HEK293 (cell line): ENCODE data around the gene PEX11G.

Experiments used
- BCL6B ChIP-seq: fragments of 450-650 bp; formaldehyde crosslinking; IDR thresholded peaks from 2 replicates; pipeline ENCODE4 v1.5.1; 2017; ENCODE audit warnings: missing biosample characterization, missing genetic modification characterization
- GFI1B ChIP-seq: fragments of 450-650 bp; formaldehyde crosslinking; IDR thresholded peaks from 2 replicates; pipeline ENCODE4 v1.5.1; 2016; ENCODE audit warnings: missing biosample characterization, missing genetic modification characterization
- GLI2 ChIP-seq: fragments of 450-650 bp; formaldehyde crosslinking; IDR thresholded peaks from 2 replicates; pipeline ENCODE4; 2017; ENCODE audit warnings: missing biosample characterization, missing genetic modification characterization, low read depth, borderline replicate concordance
- HIC1 ChIP-seq: fragments of 450-650 bp; formaldehyde crosslinking; IDR thresholded peaks from 2 replicates; pipeline ENCODE4 v1.5.1; 2016; ENCODE audit warnings: missing biosample characterization, missing genetic modification characterization
- HOXA7 ChIP-seq: sonication (generic); formaldehyde crosslinking; IDR thresholded peaks from 2 replicates; pipeline ENCODE4 v1.8.1; 2022; ENCODE audit warnings: missing genetic modification reagents, borderline replicate concordance
- KLF10 ChIP-seq: fragments of 450-650 bp; IDR thresholded peaks from 2 replicates; pipeline ENCODE4 v1.5.1; 2018; ENCODE audit warnings: missing biosample characterization, mild to moderate bottlenecking, missing genetic modification characterization
- PRDM2 ChIP-seq: fragments of 450-650 bp; formaldehyde crosslinking; IDR thresholded peaks from 2 replicates; pipeline ENCODE4 v1.5.1; 2016; ENCODE audit warnings: missing biosample characterization, missing genetic modification characterization, borderline replicate concordance
- RBAK ChIP-seq: fragments of 450-650 bp; formaldehyde crosslinking; IDR thresholded peaks from 2 replicates; pipeline ENCODE4 v1.5.1; 2016; ENCODE audit warnings: missing biosample characterization, missing genetic modification characterization
- ZBTB11 ChIP-seq: fragments of 450-650 bp; formaldehyde crosslinking; conservative IDR thresholded peaks from 2 replicates; pipeline ENCODE4 v1.5.1; 2016; ENCODE audit warnings: low read depth, missing biosample characterization, missing genetic modification characterization
- ZBTB49 ChIP-seq: fragments of 450-650 bp; formaldehyde crosslinking; IDR thresholded peaks from 2 replicates; pipeline ENCODE4 v1.5.1; 2016; ENCODE audit warnings: missing biosample characterization, missing genetic modification characterization, low read depth
- ZBTB7A ChIP-seq: fragments of 450-650 bp; formaldehyde crosslinking; IDR thresholded peaks from 2 replicates; pipeline ENCODE4 v1.5.1; 2016; ENCODE audit warnings: low read depth, missing biosample characterization, missing genetic modification characterization
- ZNF121 ChIP-seq: fragments of 450-650 bp; formaldehyde crosslinking; IDR thresholded peaks from 2 replicates; pipeline ENCODE4 v1.5.1; 2016; ENCODE audit warnings: missing biosample characterization, missing genetic modification characterization
- ZNF23 ChIP-seq: fragments of 450-650 bp; formaldehyde crosslinking; IDR thresholded peaks from 2 replicates; pipeline ENCODE4 v1.5.1; 2016; ENCODE audit warnings: missing biosample characterization, missing genetic modification characterization, borderline replicate concordance
- ZNF341 ChIP-seq: fragments of 450-650 bp; formaldehyde crosslinking; IDR thresholded peaks from 2 replicates; pipeline ENCODE4; 2016; ENCODE audit warnings: low read depth, missing biosample characterization, missing genetic modification characterization
- ZNF423 ChIP-seq: fragments of 450-650 bp; formaldehyde crosslinking; IDR thresholded peaks from 2 replicates; pipeline ENCODE4 v1.5.1; 2016; ENCODE audit warnings: missing biosample characterization, missing genetic modification characterization
- ZNF514 ChIP-seq: fragments of 450-650 bp; formaldehyde crosslinking; IDR thresholded peaks from 2 replicates; pipeline ENCODE4 v1.5.1; 2016; ENCODE audit warnings: missing biosample characterization, missing genetic modification characterization
- ZNF548 ChIP-seq: fragments of 450-650 bp; formaldehyde crosslinking; IDR thresholded peaks from 2 replicates; pipeline ENCODE4 v1.5.1; 2016; ENCODE audit warnings: missing biosample characterization, missing genetic modification characterization
- ZNF560 ChIP-seq: fragments of 450-650 bp; formaldehyde crosslinking; IDR thresholded peaks from 2 replicates; pipeline ENCODE4 v1.5.1; 2017; ENCODE audit warnings: missing biosample characterization, missing genetic modification characterization, borderline replicate concordance
- ZNF600 ChIP-seq: fragments of 450-650 bp; formaldehyde crosslinking; IDR thresholded peaks from 2 replicates; pipeline ENCODE4 v1.5.1; 2016; ENCODE audit warnings: missing biosample characterization, missing genetic modification characterization
- ZNF658 ChIP-seq: fragments of 450-650 bp; formaldehyde crosslinking; IDR thresholded peaks from 2 replicates; pipeline ENCODE4; 2016; ENCODE audit warnings: missing biosample characterization, missing genetic modification characterization
- ZNF747 ChIP-seq: fragments of 450-650 bp; formaldehyde crosslinking; IDR thresholded peaks from 2 replicates; pipeline ENCODE4 v1.5.1; 2016; ENCODE audit warnings: missing biosample characterization, missing genetic modification characterization
- ZNF768 ChIP-seq: fragments of 450-650 bp; formaldehyde crosslinking; IDR thresholded peaks from 2 replicates; pipeline ENCODE4 v1.5.1; 2018; ENCODE audit warnings: missing biosample characterization, mild to moderate bottlenecking, missing genetic modification characterization
- ZSCAN23 ChIP-seq: fragments of 450-650 bp; formaldehyde crosslinking; IDR thresholded peaks from 2 replicates; pipeline ENCODE4 v1.5.1; 2016; ENCODE audit warnings: missing biosample characterization, missing genetic modification characterization

PEX11G gene

GRCh38 chr19:7488736-7489353 is at the start of gene PEX11G (continued):
- TF ChIP-seq BCL6B (tag by site-specific recombination) (no peak), GLI2 (no peak), ZBTB7A (no peak), HIC1 (peak; percentile 18; the same call in 1 of the 2 replicates), ZNF560 (tag by site-specific recombination) (no peak), ZBTB11 (tag by site-specific recombination) (0 out of 2 replicates have a peak, but pooled peaks have one; percentile 32), ZNF423 (tag by site-specific recombination) (no peak), ZNF747 (tag by site-specific recombination) (no peak), ZNF514 (tag by site-specific recombination) (no peak), ZBTB49 (no peak), PRDM2 (tag by site-specific recombination) (no peak), ZNF658 (tag by site-specific recombination) (no peak), ZSCAN23 (no peak), GFI1B (tag by site-specific recombination) (no peak), ZNF23 (tag by site-specific recombination) (no peak), RBAK (tag by site-specific recombination) (no peak), ZNF600 (tag by site-specific recombination) (no peak; the same call in 1 of the 2 replicates), ZNF121 (tag by site-specific recombination) (no peak), ZNF768 (no peak), ZNF548 (tag by site-specific recombination) (no peak), KLF10 (tag by site-specific recombination) (peak; percentile 59; the same call in 1 of the 2 replicates), HOXA7 (CRISPR knock-in tag) (no peak), ZNF341 (no peak)
